ENCODE results near the gene LYSMD2. TPM values are rescaled to one million over a fixed set of nuclear protein-coding genes. Genes with fewer than 3 reads are reported as not detected.

The LYSMD2 gene
- total and polyA plus RNA-seq, 9 donors = 8.9 to 16.4 (median 13.4) TPM

GRCh38 chr15:51697163-51697562, 40.3 kb downstream of the LYSMD2 start:
- WGBS, 3 donors = 93 to 96% (median 95%) methylated on average over 2 of the region's 2 CpGs
- DNase-seq = no peak
- no peaks in the 10 kb centered on the region for H3K9me3 ChIP-seq
- TF ChIP-seq POLR2A (IDR thresholded peaks at IDR 0.05) (no peak), EP300 (IDR thresholded peaks at IDR 0.05) (no peak), CTCF (IDR thresholded peaks at IDR 0.05) (no peak)
- no peaks in the 10 kb centered on the region for H3K4me1 ChIP-seq (ENCODE audit: insufficient read depth)
- H3K27ac ChIP-seq = no peak overlapping the region
- intact Hi-C loops (cut with DNase I) = no loop called here
- no peaks in the 10 kb centered on the region for H3K27me3 ChIP-seq
- no peak overlapping the region for H3K4me3 ChIP-seq
- no peaks in the 10 kb centered on the region for H3K36me3 ChIP-seq

GRCh38 chr15:51696566-51696965, 40.9 kb downstream of the LYSMD2 start:
- WGBS, 3 donors = 71 to 77% (median 71%) methylated on average over 5 of the region's 5 CpGs
- Histone ChIP-seq H3K4me1 (ENCODE audit: insufficient read depth) (no peaks in the 10 kb centered on the region), H3K36me3 (no peaks in the 10 kb centered on the region), H3K4me3 (no peak overlapping the region), H3K9me3 (no peaks in the 10 kb centered on the region), H3K27ac (no peak overlapping the region), H3K27me3 (no peaks in the 10 kb centered on the region)
- no peak for TF ChIP-seq CTCF (IDR thresholded peaks at IDR 0.05)
- no peak for TF ChIP-seq POLR2A (IDR thresholded peaks at IDR 0.05)
- no peak for TF ChIP-seq EP300 (IDR thresholded peaks at IDR 0.05)
- intact Hi-C loops (cut with DNase I) = no loop called here
- DNase-seq = no peak

- intact Hi-C loops (cut with DNase I) = no loop called here
- no peaks in the 10 kb centered on the region for H3K9me3 ChIP-seq
Measured at GRCh38 chr15:51692154-51692553, 45.3 kb downstream of the LYSMD2 start.

GRCh38 chr15:51688863-51689262, 48.6 kb downstream of the LYSMD2 start:
- intact Hi-C loops (cut with DNase I) = no loop called here
- Histone ChIP-seq H3K27ac (no peak overlapping the region), H3K9me3 (no peaks in the 10 kb centered on the region), H3K4me3 (no peak overlapping the region), H3K36me3 (no peaks in the 10 kb centered on the region), H3K27me3 (no peaks in the 10 kb centered on the region), H3K4me1 (ENCODE audit: insufficient read depth) (no peaks in the 10 kb centered on the region)
- TF ChIP-seq POLR2A (IDR thresholded peaks at IDR 0.05) = no peak
- no peak for TF ChIP-seq CTCF (IDR thresholded peaks at IDR 0.05)
- 66 to 74% (median 72%) methylated on average over 2 of the region's 2 CpGs for WGBS, 3 donors
- no peak for DNase-seq

More at GRCh38 chr15:51692154-51692553, 45.3 kb downstream of the LYSMD2 start:
- H3K4me1 ChIP-seq (ENCODE audit: insufficient read depth) = no peaks in the 10 kb centered on the region
- no peak for DNase-seq
- 57 to 66% (median 62%) methylated on average over 3 of the region's 3 CpGs for WGBS, 3 donors
- no peak overlapping the region for H3K4me3 ChIP-seq
- H3K36me3 ChIP-seq = no peaks in the 10 kb centered on the region
- no peak overlapping the region for H3K27ac ChIP-seq
- no peaks in the 10 kb centered on the region for H3K27me3 ChIP-seq
- TF ChIP-seq EP300 (IDR thresholded peaks at IDR 0.05) (no peak), POLR2A (IDR thresholded peaks at IDR 0.05) (no peak), CTCF (IDR thresholded peaks at IDR 0.05) (no peak)

- no peak for DNase-seq
- TF ChIP-seq POLR2A (IDR thresholded peaks at IDR 0.05) (no peak), CTCF (IDR thresholded peaks at IDR 0.05) (no peak), EP300 (IDR thresholded peaks at IDR 0.05) (no peak)
- Histone ChIP-seq H3K4me1 (ENCODE audit: insufficient read depth) (no peaks in the 10 kb centered on the region), H3K27me3 (no peaks in the 10 kb centered on the region), H3K4me3 (no peak overlapping the region), H3K27ac (no peak overlapping the region), H3K36me3 (no peaks in the 10 kb centered on the region), H3K9me3 (no peaks in the 10 kb centered on the region)
- intact Hi-C loops (cut with DNase I) = no loop called here
- 0 to 91% (median 1%) methylated on average over 1 of the region's 1 CpG for WGBS, 3 donors
Measured at GRCh38 chr15:51687565-51687964, 49.9 kb downstream of the LYSMD2 start.
